GM18907 (cell line): ENCODE measurements around the gene FRZB.

Experiments used
- ATAC-seq: cut with Tn5 transposase; IDR thresholded peaks from one replicate; pipeline ENCODE4 v1.9.1; 2021; ENCODE audit warnings: mild to moderate bottlenecking, moderate library complexity; ENCODE audit not compliant: unreplicated experiment

Gene FRZB

GRCh38 chr2:182804128-182804527 lies 62.3 kb downstream of the FRZB start:
- no peak for ATAC-seq

- no peak for ATAC-seq
Measured at GRCh38 chr2:182798736-182799135, 67.7 kb downstream of the FRZB start.

GRCh38 chr2:182792441-182792840 lies 74.0 kb downstream of the FRZB start:
- ATAC-seq, result no peak

- ATAC-seq, result peak; percentile 44
Measured at GRCh38 chr2:182784777-182785176, 81.7 kb downstream of the FRZB start.

GRCh38 chr2:182784058-182784706 lies 82.3 kb downstream of the FRZB start:
- no peak for ATAC-seq
